Measurements from ENCODE around the gene CRTC1.
"Not testable (repeated sequence)": the region's sequence is repeated elsewhere in the genome, so short reads cannot be mapped to it uniquely, and the experiment has no call there.

Gene CRTC1

GRCh38 chr19:18676692-18677091, 6.8 kb upstream of the CRTC1 start:
- H3K9me2 ChIP-seq (replicated peaks; ENCODE audit: control insufficient read depth, low read length), result no peaks in the 10 kb centered on the region
- H3K79me2 ChIP-seq (ENCODE audit: control insufficient read depth, low read length), result no peaks in the 10 kb centered on the region
- H3K36me3 ChIP-seq (ENCODE audit: control insufficient read depth, low read length), result no peaks in the 10 kb centered on the region
- no peak overlapping the region for H3K4me2 ChIP-seq (ENCODE audit: low read length)
- H3K4me3 ChIP-seq (ENCODE audit: low read length), result no peak overlapping the region
- no peaks in the 10 kb centered on the region for H3K27me3 ChIP-seq (ENCODE audit: control insufficient read depth, low read length)
- TF ChIP-seq EZH2phosphoT487 (IDR thresholded peaks at IDR 0.05; ENCODE audit: borderline replicate concordance, low read length) (no peak), CTCF (IDR thresholded peaks at IDR 0.05; ENCODE audit: low read depth, low read length, poor library complexity, severe bottlenecking) (no peak)
- H3F3A ChIP-seq (ENCODE audit: control insufficient read depth, insufficient read depth), result no peaks in the 10 kb centered on the region
- no peaks in the 10 kb centered on the region for H3K9me3 ChIP-seq (ENCODE audit: control insufficient read depth, insufficient read depth, low read length)
- no peaks in the 10 kb centered on the region for H3K4me1 ChIP-seq (ENCODE audit: control insufficient read depth, low read length)
- no peak overlapping the region for H3K27ac ChIP-seq (ENCODE audit: low read depth, low read length)
- no peaks in the 10 kb centered on the region for H4K20me1 ChIP-seq (ENCODE audit: control insufficient read depth, insufficient read depth, low read depth, low read length)

- Histone ChIP-seq H4K20me1 (ENCODE audit: control insufficient read depth, insufficient read depth, low read depth, low read length) (no peaks in the 10 kb centered on the region), H3K4me2 (ENCODE audit: low read length) (no peak overlapping the region), H3K9me3 (ENCODE audit: control insufficient read depth, insufficient read depth, low read length) (no peaks in the 10 kb centered on the region), H3K9me2 (replicated peaks; ENCODE audit: control insufficient read depth, low read length) (no peaks in the 10 kb centered on the region), H3F3A (ENCODE audit: control insufficient read depth, insufficient read depth) (no peaks in the 10 kb centered on the region), H3K36me3 (ENCODE audit: control insufficient read depth, low read length) (no peaks in the 10 kb centered on the region), H3K27me3 (ENCODE audit: control insufficient read depth, low read length) (no peaks in the 10 kb centered on the region), H3K79me2 (ENCODE audit: control insufficient read depth, low read length) (no peaks in the 10 kb centered on the region), H3K4me1 (ENCODE audit: control insufficient read depth, low read length) (peaks cover 1% of the 10 kb centered on the region; the same call in 1 of the 2 replicates), H3K27ac (ENCODE audit: low read depth, low read length) (no peak overlapping the region), H3K4me3 (ENCODE audit: low read length) (no peak overlapping the region)
- TF ChIP-seq CTCF (IDR thresholded peaks at IDR 0.05; ENCODE audit: low read depth, low read length, poor library complexity, severe bottlenecking), result no peak
- no peak for TF ChIP-seq EZH2phosphoT487 (IDR thresholded peaks at IDR 0.05; ENCODE audit: borderline replicate concordance, low read length)
Measured at GRCh38 chr19:18677156-18677555, 6.3 kb upstream of the CRTC1 start.

- not testable (repeated sequence) for H3F3A ChIP-seq (ENCODE audit: control insufficient read depth, insufficient read depth)
Measured at GRCh38 chr19:18680148-18680547, 3.3 kb upstream of the CRTC1 start.

GRCh38 chr19:18682807-18683108, 722 bp upstream of the CRTC1 start:
- Histone ChIP-seq H3K27me3 (ENCODE audit: control insufficient read depth, low read length) (no peaks in the 10 kb centered on the region), H3K4me1 (ENCODE audit: control insufficient read depth, low read length) (peaks cover 21% of the 10 kb centered on the region), H3K4me3 (ENCODE audit: low read length) (peak overlapping the region; percentile 89), H3F3A (ENCODE audit: control insufficient read depth, insufficient read depth) (no peaks in the 10 kb centered on the region), H3K79me2 (ENCODE audit: control insufficient read depth, low read length) (peaks cover 26% of the 10 kb centered on the region), H3K9me3 (ENCODE audit: control insufficient read depth, insufficient read depth, low read length) (no peaks in the 10 kb centered on the region), H3K36me3 (ENCODE audit: control insufficient read depth, low read length) (no peaks in the 10 kb centered on the region), H3K4me2 (ENCODE audit: low read length) (peak overlapping the region; percentile 90), H3K9me2 (replicated peaks; ENCODE audit: control insufficient read depth, low read length) (no peaks in the 10 kb centered on the region), H3K27ac (ENCODE audit: low read depth, low read length) (no peak overlapping the region), H4K20me1 (ENCODE audit: control insufficient read depth, insufficient read depth, low read depth, low read length) (0 out of 2 replicates have a peak, but pooled peaks cover 3% of the 10 kb centered on the region)
- no peak for TF ChIP-seq EZH2phosphoT487 (IDR thresholded peaks at IDR 0.05; ENCODE audit: borderline replicate concordance, low read length)
- no peak for TF ChIP-seq CTCF (IDR thresholded peaks at IDR 0.05; ENCODE audit: low read depth, low read length, poor library complexity, severe bottlenecking)

More at GRCh38 chr19:18680148-18680547, 3.3 kb upstream of the CRTC1 start:
- not testable (repeated sequence) for H3K9me3 ChIP-seq (ENCODE audit: control insufficient read depth, insufficient read depth, low read length); H3K27me3 ChIP-seq (ENCODE audit: control insufficient read depth, low read length); H4K20me1 ChIP-seq (ENCODE audit: control insufficient read depth, insufficient read depth, low read depth, low read length); H3K27ac ChIP-seq (ENCODE audit: low read depth, low read length); H3K36me3 ChIP-seq (ENCODE audit: control insufficient read depth, low read length); H3K4me2 ChIP-seq (ENCODE audit: low read length); H3K4me3 ChIP-seq (ENCODE audit: low read length); H3K9me2 ChIP-seq (replicated peaks; ENCODE audit: control insufficient read depth, low read length)
- H3K4me1 ChIP-seq (ENCODE audit: control insufficient read depth, low read length), result peaks cover 21% of the 10 kb centered on the region
- peaks cover 12% of the 10 kb centered on the region for H3K79me2 ChIP-seq (ENCODE audit: control insufficient read depth, low read length)

All from DOHH2 (cell line).